NOMO-1 treated with dmso at 0.1 percent for 144 hours (cell line): Measurements from ENCODE around the gene OLFML2B.

Source experiments
- DNase-seq: peaks from one replicate; lab custom pipeline; 2025; ENCODE audit not compliant: unreplicated experiment; lab: John Stamatoyannopoulos, UW

Gene OLFML2B

DNA sequence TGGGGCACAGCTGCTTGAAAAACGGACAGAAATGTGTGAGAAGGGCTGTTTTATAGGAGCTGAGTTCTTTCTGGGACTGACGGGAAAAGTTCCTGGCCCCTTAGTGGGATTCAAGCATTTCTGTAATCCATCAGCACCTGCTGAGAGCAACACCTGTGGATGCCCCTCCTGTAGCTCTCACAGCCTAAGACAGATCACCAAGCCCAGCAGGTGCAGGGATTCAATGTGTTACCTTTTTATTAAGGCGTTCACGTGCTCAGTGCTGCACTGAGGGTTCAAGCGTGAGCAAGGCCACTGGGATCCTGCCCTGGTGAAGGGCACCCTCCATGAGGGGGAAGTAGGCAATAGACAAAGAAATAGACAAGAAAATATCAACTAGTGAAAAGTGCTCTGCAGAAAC lies 14.9 kb downstream of the OLFML2B start:
- no peak for DNase-seq

DNA sequence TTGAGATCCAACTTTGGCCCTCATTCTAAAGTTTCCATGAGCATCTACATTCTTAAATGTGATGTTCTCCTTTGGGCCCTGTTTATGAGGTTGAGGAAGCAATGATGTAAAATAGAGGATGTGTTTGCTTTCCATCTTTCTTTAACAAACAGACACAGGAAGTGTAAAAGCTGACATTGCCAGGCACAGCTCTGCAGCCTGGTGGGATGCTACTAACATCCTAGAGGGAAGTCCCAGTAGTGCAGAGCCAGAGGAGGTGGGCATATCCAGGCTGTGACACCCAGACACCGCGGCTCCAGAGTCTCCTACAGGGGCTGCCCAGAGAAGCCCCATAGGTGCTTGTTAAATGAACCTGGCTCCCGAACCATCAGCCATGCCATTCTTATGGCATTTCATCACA lies 16.2 kb downstream of the OLFML2B start:
- DNase-seq, result no peak

DNA sequence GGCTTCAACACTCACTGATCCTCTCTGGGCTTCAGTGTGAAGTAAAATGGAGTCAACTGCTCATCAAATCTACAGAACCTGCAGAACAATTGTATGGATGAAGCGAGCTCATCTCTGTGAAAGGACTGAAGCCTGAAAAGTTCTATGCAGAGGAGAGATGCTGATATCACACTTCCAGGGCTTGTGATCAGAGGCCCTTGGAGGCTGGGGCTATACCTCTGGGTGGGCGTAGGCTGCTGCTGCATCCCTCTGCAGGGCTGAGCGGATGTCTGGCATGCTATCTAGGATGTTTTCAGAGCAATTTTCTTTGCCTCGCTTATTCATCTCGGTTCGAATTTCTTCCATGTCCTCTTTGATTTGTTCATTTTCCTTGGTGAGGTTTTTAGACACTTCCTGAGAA lies 17.6 kb downstream of the OLFML2B start:
- DNase-seq, result no peak

DNA sequence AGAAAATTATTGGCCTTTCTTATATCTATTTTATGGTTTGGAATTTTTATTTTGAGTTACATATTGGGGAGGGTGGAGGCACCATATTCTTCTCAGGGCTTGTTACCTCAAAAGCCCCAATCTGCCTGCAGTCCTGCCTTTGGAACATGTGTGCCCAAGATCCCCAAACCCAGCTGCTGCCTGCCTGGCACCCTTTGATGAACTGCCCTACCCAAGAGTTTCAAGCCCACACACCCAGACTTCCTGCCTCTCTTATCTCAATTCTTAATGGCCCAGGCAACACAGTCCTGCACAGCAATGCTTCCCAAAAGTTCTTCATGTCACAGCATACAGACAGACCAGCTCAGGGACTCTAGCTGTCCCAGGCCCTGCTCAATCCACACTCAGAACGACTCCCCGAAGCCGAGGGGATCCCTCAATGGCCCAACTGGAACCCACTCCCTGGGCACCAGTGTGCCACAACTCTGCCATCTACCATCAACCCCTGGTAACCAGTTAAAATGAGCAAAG lies 19.2 kb downstream of the OLFML2B start:
- DNase-seq, result no peak

DNA sequence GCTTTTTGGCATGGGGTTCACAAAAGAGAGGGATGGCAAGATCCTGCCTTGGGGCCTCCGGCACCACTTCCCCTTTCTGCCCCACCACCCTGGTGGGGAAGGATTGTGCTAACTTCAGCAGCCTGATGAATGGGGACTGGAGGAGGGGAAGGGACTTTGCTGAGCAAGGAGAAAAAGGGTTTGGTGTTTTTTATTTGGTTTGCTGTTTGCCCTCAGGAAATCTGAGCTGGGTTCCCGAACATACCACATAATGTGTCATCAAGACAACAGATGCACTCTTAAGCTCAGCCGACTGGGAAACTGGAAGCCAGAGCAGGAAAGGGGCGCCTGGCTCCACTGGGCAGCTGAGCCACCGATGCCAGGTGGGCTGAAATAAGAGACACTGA lies 19.8 kb downstream of the OLFML2B start:
- DNase-seq, result peak; percentile 94

DNA sequence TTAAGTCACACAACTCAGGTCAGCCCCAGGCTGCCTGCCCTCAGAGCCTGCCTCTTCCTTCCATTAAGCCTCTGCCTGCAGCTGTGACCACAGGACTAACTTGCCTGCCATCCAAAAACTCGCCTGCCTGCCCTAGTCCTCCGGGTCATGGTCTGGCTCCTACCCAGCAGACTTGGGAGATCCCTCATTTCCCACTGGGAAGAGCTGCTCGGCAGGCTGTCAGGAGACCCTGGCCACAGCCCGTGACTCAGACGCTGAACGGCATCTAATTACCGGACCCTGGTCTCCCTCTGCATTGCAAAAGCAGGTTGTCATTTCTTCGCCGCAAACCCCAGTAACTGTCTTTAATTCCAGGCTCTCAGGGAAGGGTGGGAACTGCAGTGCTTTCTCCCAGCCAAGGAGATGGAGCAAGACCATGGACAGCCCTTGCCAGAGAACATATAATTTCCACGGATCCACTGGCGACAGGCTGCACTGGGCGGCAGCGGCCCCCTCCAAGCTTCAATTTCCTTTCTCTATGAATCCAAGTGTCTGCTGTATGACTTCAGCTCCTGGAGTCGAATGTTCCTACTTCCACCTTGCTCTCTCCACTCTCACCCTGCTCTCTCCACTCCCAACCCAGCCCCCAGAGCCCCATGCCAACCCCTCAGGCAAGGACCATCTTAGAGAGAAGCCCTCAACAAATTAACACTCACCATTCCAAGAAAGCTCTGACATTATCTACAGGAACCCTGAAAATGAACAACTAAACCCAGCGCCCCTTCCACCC lies 20.4 kb downstream of the OLFML2B start:
- peak; percentile 32 for DNase-seq

DNA sequence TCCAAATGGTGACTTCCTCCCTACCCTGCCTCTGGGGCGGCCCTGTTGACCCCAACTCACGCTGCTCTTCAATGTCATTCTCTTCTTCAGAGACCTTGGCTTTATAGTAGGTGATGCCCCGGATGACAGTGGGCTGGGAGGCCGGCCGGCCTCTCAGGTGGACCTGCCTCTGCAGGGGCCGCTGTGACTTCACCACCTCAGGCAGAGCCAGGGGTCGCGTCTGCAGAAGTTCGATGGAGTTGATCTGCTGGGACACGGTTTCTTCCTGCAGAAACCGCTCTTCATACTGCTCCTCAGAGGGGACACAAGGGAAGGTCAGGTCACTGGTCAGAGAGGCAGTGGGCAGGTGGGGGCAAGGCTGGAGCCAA lies 23.6 kb downstream of the OLFML2B start:
- DNase-seq, result no peak

DNA sequence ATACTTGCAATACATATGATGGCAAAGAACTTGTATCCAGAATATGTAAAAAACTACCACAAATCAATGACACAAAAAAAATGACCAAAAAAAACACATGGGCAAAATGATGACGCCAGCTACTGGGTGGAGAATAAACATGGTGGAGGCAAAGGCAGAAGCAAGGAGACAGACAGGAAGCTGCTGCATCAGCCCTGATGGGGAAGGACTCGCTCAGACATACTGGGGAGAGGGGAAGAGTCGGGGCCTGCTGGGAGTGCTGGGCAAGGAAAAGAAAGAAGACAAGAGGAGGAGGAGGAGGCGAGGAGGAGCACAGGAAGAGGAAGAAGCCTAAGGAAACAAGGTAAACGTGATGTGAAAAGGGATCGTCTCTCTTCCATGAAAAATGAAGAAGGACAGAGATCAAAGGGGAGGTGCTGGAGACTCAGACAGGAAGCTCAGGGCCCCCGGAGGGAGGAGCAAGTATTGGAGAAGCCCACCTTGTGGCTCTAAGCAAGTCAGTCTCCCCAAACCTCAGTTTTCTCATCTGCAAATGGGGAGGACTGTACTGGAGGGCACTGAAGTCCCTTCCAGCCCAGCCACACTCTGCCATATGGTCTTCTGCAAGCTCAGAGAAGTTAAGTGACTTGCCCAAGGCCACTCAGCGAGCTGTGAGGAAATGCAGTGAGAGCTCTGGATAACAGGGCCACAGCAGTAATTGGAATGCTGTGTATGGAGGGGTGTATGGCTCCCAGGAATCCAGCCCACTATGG lies 24.2 kb downstream of the OLFML2B start:
- no peak for DNase-seq

DNA sequence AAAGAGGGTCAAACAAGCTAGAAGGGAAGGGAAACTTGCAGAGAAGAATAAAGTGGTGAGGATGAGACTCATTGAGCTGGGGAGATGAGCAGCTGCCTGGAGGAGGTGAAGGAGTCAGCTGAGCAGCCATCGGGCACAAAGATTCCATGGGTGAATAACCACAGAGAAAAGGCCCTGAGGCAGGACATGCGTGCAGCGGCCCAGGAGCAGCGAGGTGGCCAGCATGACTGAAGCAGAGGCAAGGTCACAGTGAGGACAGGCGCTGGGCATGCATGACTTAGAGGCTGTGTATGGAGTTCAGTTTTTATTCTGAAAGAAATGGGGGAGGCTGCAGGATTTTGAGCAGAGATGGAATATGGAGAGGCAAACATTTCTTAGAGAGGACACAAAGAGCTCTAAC lies 24.9 kb downstream of the OLFML2B start:
- no peak for DNase-seq

DNA sequence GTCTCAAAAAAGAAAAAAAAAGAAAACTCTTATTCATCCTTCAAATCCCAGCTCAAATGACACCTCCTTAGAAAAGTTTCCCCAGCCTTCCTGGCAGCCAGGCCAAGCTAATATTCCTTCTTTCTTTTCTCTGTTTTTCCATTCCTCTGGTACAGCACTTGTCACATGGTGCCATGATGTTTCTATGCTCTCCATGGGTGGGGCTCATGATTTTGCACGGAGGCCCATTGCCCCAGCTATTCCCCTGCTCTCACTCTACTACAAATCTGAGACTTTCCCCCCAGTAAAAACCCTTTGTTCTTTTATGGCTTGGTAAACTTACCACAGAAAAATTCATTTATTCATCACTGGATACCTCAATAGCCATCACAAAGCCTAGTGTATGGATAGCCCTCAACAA lies 26.5 kb downstream of the OLFML2B start:
- DNase-seq, result no peak

DNA sequence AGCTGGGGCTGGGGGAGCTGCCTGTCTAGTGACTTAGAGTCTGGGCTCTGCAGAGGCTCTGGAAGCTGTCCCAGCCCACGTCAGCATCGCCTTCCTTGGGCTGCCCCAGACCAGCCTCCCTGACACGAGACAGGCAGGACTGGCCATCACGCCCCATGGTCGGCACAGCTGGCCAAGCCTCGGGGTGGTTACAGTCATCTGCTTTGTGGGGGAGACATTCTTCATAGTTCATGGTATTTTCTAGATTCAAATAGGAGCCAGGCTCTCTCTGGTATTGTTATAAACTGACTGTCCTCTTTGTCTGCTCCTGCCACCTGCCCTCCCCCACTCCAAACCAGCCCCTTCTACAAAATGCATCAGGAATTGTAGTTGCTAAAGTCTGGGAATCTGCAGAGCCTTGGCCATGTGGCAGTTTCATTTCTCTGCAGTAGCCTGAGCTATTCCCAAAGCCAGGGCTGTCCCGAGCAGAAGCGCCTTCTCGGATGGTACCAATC lies 29.4 kb downstream of the OLFML2B start:
- no peak for DNase-seq

DNA sequence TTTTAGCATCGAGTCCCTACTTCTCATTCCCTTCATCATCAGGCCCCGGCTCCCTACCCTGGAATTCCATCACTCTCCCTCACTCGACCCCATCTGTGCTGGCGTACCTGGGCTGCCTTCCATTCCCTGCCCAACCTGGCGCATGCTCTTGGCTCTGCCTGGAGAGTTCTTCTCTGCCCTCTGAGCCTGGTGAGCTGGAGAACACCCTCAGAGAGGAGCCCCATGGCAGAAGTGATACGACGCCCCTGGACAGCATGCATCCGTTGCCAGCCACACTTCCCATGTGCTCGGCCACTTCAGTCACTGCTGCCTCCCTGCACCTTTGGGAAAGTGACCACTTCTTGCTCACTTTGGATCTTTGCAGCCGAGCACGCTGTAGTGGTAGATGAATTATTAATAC lies 30.1 kb downstream of the OLFML2B start:
- DNase-seq, result no peak

DNA sequence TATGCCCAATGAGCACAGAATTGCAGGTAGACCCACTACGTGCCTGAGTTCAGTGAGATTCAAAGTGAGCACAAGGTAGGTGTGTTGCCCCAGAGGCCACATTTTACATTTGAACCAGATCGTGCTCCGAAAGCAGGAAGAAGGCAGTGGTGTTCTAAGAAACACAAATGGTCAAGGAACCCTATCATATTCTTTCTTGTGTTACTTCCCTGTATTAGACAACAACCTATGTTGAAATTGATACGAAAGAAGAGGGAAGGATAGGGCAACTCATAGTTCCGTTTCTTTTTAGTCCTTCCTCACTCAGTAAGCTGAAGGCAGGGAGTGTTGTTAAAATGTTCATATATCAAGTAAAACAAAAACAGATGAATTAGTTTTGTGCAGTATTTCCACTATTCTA lies 33.9 kb downstream of the OLFML2B start:
- DNase-seq, result peak; percentile 68

DNA sequence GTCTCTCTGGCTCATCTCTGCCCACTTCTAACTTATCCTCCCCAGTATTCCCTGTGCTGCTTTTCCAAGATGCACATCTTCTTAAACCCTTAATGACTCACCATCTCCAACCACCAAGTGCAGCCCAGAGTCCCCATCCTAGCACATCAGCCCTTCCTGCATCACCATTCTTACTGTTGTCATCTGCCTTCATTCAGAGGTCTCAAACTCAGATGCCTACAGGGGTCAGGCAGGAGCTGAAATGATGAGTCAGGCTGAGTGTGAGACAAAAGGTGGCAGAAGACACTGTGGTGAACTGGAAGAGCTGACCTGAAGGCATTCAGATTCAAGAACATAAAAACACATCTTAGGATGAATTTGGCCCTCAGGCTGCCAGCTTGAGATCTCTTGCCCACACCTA lies 34.6 kb downstream of the OLFML2B start:
- no peak for DNase-seq

DNA sequence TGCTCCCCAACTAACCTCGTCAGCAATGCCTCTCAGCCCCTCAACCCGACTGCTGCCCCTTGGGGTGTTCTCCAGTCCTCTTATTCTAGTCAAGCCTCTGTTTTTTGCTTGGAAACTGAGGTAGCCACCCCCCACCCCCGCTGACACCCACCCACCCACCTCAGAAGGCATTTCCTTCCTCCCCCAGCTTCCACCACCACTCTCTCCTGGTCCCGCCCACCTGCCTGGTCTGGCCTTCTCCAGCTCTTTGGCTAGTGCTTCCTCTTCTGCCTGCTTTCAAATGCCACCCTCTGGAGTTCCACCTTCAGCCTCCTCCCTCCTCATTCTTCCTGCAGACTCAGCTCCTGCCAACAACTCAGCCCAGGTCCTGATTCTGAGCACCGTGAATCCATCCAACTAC lies 35.3 kb downstream of the OLFML2B start:
- no peak for DNase-seq

DNA sequence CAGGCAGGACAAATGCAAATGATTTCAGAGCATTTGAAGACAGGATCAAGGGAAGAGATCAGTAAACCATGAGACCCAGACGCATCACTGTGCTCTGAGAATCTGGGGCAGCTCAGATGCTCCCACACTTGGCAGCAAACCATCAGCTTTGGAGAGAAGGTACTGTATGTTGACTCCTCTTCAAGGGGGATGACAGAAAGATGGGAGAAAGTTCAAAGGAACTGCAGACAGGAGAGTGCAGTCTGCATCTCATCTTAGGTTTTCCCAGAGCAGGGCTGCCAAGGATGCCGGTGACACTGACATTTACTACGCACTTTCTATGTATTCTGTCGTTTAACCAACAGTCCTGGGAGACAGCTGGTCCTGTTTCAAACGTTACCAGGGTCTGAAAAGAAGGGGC lies 35.8 kb downstream of the OLFML2B start:
- no peak for DNase-seq

DNA sequence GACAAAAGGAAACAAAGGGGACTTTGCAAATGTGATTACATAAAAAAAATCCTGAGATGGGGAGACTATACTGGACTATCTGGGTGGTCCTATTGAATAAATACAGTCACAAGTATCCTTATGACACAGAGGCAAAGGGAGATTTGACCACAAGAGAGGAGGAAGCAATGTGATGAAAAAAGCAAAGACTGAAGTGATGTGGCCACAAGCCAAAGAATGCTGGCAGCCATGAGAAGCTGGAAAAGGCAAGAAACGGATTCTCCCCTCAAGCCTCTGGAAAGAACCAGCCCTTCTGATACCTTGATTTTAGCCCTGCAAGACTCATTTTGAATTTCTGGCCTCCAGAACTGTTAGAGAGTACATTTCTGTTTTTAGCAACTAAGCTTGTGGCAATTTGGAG lies 36.4 kb downstream of the OLFML2B start:
- DNase-seq, result no peak

DNA sequence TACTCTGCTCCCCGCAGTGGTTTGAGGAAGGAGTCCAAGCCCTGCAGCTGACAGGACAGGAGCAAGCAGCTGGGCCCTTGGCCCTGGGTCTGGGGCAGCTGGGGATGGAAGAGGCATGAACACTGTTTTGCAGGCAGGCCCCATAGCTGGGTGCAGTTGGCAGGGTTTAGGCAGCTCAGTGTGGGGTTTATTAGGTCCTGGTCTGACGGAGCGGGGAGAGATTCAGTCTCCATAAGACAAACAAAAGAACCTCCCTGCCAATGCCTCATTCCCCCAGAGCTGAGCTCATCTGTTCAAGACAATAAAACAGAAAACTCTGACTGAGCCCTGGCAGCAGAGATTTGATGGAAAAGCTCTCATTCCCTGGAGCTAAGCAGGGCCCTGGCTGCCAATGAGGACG lies 37.3 kb downstream of the OLFML2B start:
- no peak for DNase-seq

DNA sequence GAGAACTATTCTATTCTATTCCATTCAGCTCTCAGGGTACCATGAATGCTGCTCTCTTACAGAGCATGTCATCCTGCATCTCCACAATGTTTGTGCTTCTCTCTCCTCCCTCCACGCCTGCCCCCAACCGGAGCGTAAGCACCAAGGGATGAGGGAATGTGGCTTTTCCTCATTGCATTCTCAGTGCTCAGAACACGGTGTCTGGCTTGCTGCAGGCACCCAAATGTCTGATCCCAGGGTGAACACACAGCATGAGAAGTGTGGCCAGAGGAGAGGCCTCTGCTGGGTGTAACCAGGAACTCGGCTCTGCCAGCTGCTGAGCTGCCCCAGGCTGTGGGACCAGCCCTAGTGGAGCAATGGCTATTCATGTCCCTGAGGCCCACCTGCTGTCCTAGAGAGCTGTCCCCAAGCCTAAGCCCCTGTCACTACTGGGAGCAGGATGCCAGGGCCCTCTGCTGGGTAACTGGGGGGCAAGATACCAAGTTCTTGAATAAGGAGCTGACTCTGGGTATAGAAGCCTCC lies 38.3 kb downstream of the OLFML2B start:
- DNase-seq, result no peak

DNA sequence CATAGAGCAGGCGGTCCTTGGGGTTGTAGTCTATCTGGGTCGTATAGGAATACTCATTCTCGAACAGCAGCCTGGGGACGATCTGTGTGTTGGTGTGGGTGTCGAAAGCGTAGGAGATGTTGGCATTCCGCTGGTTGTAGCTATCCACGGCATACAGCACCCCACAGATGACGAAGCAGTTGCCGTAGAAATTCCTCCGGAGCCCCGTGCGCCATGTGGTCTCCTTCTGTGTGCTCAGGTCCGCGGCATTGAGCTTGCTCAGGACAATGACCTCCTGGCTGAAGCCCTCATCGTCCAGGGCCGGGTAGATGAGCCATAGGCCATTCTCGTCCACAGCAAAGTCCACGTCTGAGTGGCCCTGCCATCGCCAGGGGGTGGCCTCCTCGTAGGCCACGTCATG lies 39.9 kb downstream of the OLFML2B start:
- DNase-seq, result no peak

DNA sequence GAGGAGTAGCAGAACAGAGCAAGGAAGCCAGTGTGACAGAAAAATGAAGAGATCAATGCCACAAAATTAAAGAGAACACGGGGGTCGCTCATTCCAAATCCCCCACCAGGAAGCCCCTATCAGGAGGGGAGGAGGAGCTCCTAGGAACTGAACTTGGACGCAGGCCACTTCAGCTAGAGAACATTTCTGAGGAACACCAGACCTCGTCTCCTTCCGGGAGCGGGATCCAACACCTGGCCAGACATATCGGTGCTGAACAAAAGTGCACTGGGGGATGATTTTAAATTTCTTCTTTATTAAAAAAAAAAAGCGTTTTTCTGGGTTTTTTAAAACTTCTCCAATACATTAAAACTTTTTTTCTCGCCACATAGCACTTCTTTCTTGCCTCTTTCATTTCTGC lies 40.8 kb downstream of the OLFML2B start:
- DNase-seq, result no peak

DNA sequence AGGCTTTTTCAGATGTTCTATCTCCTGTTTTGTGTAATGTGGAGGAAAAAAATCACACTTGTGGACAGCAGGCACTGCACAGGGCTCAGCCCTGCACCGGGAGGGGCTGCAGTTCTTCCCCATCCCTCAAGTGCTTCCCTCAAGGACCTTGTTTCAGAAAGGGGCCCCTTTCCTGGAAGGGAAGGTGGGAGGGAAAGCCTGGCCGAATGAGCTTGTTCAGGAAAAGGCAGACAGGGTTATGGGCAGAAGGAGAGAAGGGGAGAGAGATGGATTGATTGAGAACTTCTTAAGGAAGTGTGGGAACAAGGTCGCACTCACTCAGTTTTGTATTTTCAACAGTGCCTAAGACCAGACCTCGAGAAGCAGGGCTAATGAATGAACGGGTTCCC lies 41.2 kb downstream of the OLFML2B start:
- DNase-seq, result no peak
